Right atrium auricular region (tissue), 2 donors: ENCODE results near the gene USP48. TPM values are rescaled to one million over a fixed set of nuclear protein-coding genes. Genes with fewer than 3 reads are reported as not detected.

ENCODE experiments used
- DNase-seq: peaks from one replicate; pipeline ENCODE4 v3.0.0-alpha.2; 2019; ENCODE audit warnings: low spot score
- H3K27ac ChIP-seq, 2 donors: fragments of 200-600 bp; sonication (generic); 1 replicate in 1 of 2; 2 replicates in 1 of 2; pipeline ENCODE4 v1.5.1; 2016 to 2019
- H3K27me3 ChIP-seq, 2 donors: fragments of 200-600 bp; sonication (generic); one replicate each; pipeline versions ENCODE4 v1.5.1 to v1.6.0; 2017 to 2019
- H3K36me3 ChIP-seq: fragments of 200-600 bp; sonication (generic); one replicate; pipeline ENCODE4 v1.5.1; 2016
- H3K4me1 ChIP-seq, 2 donors: fragments of 200-600 bp; sonication (generic); one replicate each; pipeline versions ENCODE4 v1.5.1 to v1.6.0; 2017 to 2019
- H3K4me3 ChIP-seq, 2 donors: fragments of 200-600 bp; sonication (generic); 1 replicate in 1 of 2; 2 replicates in 1 of 2; pipeline ENCODE4 v1.5.1; 2017 to 2019; ENCODE audit warnings: mild to moderate bottlenecking in 1 of 2, moderate library complexity in 1 of 2
- H3K9me3 ChIP-seq, 2 donors: fragments of 200-600 bp; sonication (generic); one replicate each; pipeline ENCODE4 v1.5.1; 2019
- CTCF ChIP-seq, 2 donors: fragments of 200-600 bp; sonication (generic); IDR thresholded peaks; one replicate each; pipeline ENCODE4 v1.5.1; 2019; ENCODE audit warnings: antibody characterized with exemption in 2 of 2
- total RNA-seq, 2 donors: library from RNA; depleted of rRNA; stranded (reverse); fragments of >200 nt; gene quantifications; one replicate each; pipeline ENCODE4 v1.1.0, GENCODE V29; 2016

Gene USP48
- total RNA-seq, 2 donors from 2014 or later = 24.1 to 31.0 TPM

GRCh38 chr1:21813542-21813941, 30.6 kb upstream of the USP48 start:
- no peak for TF ChIP-seq CTCF (IDR thresholded peaks at IDR 0.05)
- no peaks in the 10 kb centered on the region for H3K36me3 ChIP-seq
- H3K27ac ChIP-seq = no peak overlapping the region
- H3K9me3 ChIP-seq = no peaks in the 10 kb centered on the region
- peaks cover 0 to 11% of the 10 kb centered on the region in 2 donors for H3K4me1 ChIP-seq
- DNase-seq = no peak
- no peaks in the 10 kb centered on the region for H3K27me3 ChIP-seq
- no peak overlapping the region for H3K4me3 ChIP-seq

GRCh38 chr1:21811875-21812305, 28.9 kb upstream of the USP48 start, which contains the start of gene LDLRAD2:
Gene LDLRAD2, plus strand, starts transcription at chr1:21812265. Its CDS starts 187 bp downstream, at chr1:21812452.
- H3K36me3 ChIP-seq = no peaks in the 10 kb centered on the region
- DNase-seq = no peak
- no peak for TF ChIP-seq CTCF (IDR thresholded peaks at IDR 0.05)
- H3K27me3 ChIP-seq = no peaks in the 10 kb centered on the region
- peaks cover 0 to 7% of the 10 kb centered on the region in 2 donors for H3K4me1 ChIP-seq
- H3K27ac ChIP-seq = no peak within 1 kb of the TSS
- H3K9me3 ChIP-seq = no peaks in the 10 kb centered on the region
- H3K4me3 ChIP-seq = no peak within 1 kb of the TSS

- no peaks in the 10 kb centered on the region for H3K4me1 ChIP-seq
- H3K9me3 ChIP-seq = no peaks in the 10 kb centered on the region
- no peak for TF ChIP-seq CTCF (IDR thresholded peaks at IDR 0.05)
- H3K27ac ChIP-seq = no peak overlapping the region
- H3K27me3 ChIP-seq = no peaks in the 10 kb centered on the region
- no peak overlapping the region for H3K4me3 ChIP-seq
- no peak for DNase-seq
- no peaks in the 10 kb centered on the region for H3K36me3 ChIP-seq
Measured at GRCh38 chr1:21804536-21804935, 21.6 kb upstream of the USP48 start.

GRCh38 chr1:21801100-21801499, 18.2 kb upstream of the USP48 start:
- H3K36me3 ChIP-seq = no peaks in the 10 kb centered on the region
- no peaks in the 10 kb centered on the region for H3K27me3 ChIP-seq
- H3K27ac ChIP-seq = no peak overlapping the region
- no peak overlapping the region for H3K4me3 ChIP-seq
- no peak for TF ChIP-seq CTCF (IDR thresholded peaks at IDR 0.05)
- no peaks in the 10 kb centered on the region for H3K9me3 ChIP-seq
- DNase-seq = no peak
- H3K4me1 ChIP-seq = no peaks in the 10 kb centered on the region

- no peak for DNase-seq
- Histone ChIP-seq H3K4me1 (no peaks in the 10 kb centered on the region), H3K27ac (no peak overlapping the region), H3K4me3 (no peak overlapping the region), H3K9me3 (peaks cover 0 to 5% of the 10 kb centered on the region in 2 donors), H3K27me3 (no peaks in the 10 kb centered on the region), H3K36me3 (no peaks in the 10 kb centered on the region)
- TF ChIP-seq CTCF (IDR thresholded peaks at IDR 0.05) = no peak
Measured at GRCh38 chr1:21799730-21800129, 16.8 kb upstream of the USP48 start.

- no peak for TF ChIP-seq CTCF (IDR thresholded peaks at IDR 0.05)
- Histone ChIP-seq H3K9me3 (peaks cover 0 to 9% of the 10 kb centered on the region in 2 donors), H3K27ac (no peak overlapping the region), H3K4me3 (no peak overlapping the region), H3K27me3 (no peaks in the 10 kb centered on the region), H3K4me1 (no peaks in the 10 kb centered on the region), H3K36me3 (no peaks in the 10 kb centered on the region)
- no peak for DNase-seq
Measured at GRCh38 chr1:21795075-21795474, 12.1 kb upstream of the USP48 start.
